OCI-M1 (cell line): Measurements from ENCODE around the gene SYNDIG1.
"Not testable (repeated sequence)": the region's sequence is repeated elsewhere in the genome, so short reads cannot be mapped to it uniquely, and the experiment has no call there.

ENCODE experiments used
- DNase-seq: peaks from one replicate; lab custom pipeline; 2025; lab: John Stamatoyannopoulos, UW

SYNDIG1 gene

DNA sequence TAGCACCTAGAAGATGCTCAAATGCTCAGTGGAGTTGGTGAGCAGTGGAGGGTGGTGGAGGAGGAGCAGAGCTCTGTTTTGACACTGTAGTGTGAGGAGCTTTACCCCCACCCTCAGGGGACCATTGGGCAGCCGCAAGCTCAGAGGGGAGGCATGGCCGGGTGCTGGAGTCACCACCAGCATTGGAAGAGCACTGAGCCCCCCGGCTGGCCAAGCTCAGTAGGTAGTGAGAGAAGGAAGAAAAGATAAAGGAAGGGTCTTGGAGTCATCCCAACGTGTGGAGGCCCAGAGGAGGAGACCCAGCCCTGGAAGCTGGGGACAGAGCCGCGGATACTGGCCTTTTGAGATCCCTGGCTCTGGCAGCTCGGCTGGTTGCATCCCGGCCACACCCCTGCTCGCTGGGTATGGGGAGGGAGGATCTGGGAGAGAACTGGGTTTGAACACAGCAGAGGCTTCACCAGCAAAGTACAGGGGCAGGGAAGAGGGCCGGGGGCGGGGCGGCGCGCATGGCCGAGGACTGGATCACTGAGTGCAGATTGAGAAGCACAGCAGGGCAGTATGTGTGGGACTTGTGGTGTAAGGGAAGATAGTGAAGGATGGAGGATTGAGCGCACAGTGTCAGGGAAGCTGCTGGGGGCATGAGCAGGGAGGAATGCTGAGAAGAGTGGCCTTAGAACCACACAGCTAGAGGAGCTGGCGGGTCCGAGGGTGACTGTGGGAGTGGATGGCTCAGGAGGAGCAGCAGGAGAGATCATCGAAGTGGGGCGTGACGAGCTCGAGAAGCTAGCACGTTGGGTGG lies 24.4 kb downstream of the SYNDIG1 start:
- DNase-seq, result no peak

DNA sequence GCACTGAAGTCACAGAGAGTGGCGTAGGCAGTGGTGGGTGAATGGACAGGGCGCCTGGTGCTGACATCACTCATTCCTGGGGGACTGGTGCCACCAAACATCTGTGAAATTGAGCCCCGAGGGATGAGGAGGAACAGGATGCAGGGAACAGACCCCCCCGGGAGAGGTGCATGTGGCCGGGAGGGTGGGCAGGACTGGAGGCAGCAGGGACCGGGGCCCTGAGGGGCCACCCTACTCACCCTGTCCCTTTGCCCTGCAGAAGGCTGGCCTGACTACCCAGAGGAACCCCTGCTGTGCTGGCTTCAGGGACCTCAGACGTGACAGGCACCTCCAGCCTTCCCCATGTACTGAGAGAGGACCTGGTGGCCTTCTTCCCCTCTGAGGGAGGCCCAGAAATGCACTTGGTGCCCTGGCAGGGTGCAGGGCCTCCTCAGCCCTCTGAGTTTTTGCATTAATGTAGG lies 25.1 kb downstream of the SYNDIG1 start:
- no peak for DNase-seq

DNA sequence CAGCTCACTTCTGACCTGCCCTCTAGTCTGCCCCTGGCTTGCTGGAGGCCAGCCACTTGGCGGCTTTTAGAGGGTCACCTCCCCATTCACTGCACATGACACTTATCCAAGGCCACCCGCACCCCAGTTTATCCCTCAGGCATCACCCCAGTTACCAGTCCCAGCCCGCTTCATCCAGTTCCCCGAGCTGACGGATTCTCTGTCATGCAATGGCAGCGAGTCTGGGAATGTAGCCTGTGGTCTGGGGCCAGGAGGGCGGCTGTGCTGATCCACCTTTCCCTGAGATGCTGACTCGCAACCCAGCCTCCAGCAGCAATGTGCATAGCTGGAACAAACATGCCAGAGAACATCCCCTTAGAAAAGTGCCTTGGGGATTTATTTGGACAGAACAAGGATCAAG lies 25.8 kb downstream of the SYNDIG1 start:
- no peak for DNase-seq

DNA sequence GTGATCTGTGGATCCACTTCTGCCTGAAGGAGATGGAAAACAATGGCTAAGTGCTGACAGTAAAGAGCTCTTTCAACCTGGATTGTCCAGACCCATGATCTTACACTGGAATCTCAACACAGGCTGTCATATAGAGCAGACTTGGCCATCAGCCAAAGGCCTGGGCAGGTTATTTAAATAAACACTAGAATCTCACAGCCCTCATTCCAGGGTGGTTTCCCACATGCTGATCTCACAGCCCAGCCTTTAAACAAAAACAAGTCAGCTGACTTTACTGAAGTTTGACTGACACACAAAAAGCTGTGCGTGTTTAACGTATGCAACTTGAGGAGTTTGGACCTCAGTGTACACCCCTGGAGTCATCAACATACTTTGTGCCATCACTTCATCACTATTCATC lies 28.4 kb downstream of the SYNDIG1 start:
- no peak for DNase-seq

- no peak for DNase-seq
These were observed 29.2 kb downstream of the SYNDIG1 start for GRCh38 chr20:24498641-24499040.

DNA sequence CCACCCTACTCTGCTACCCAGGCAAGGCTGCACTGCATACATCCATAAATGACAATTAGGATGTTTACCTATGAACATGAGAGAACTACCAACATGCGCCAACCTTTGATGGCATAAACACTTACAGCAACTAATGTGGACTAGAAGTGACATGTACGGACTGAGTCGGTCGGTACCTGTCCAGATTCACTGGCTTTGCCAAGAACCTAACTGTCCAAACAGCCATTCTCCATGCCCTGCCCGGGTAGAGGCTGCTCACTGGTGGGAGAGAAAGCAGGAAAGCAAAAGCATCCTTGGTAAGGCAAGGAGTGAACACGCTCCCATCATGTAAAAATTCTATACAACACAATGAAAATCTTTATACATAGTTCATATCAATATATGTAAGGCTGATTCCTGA lies 30.0 kb downstream of the SYNDIG1 start:
- no peak for DNase-seq

GRCh38 chr20:24501764-24502556 lies 32.5 kb downstream of the SYNDIG1 start:
- no peak for DNase-seq

DNA sequence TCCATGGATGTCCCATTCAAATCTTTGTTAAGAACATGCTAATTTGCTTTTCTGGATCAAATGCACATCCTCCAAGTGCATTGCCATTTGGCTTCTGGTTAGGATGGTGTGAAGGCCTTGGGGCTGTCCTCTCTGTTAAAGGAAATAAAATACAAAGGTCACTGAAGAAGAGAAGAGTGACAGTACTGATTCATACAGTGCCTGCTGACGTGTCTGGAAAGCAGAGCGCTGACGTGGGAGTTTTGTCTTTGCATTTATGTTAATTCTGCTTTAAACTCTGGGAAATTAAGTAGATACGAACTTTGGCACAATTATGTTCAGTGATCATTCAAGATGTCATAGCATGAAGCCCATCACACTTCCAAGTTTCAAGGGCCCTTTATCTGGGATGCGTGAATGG lies 33.2 kb downstream of the SYNDIG1 start:
- no peak for DNase-seq

- no peak for DNase-seq
These were observed 34.0 kb downstream of the SYNDIG1 start for GRCh38 chr20:24503352-24503931.

DNA sequence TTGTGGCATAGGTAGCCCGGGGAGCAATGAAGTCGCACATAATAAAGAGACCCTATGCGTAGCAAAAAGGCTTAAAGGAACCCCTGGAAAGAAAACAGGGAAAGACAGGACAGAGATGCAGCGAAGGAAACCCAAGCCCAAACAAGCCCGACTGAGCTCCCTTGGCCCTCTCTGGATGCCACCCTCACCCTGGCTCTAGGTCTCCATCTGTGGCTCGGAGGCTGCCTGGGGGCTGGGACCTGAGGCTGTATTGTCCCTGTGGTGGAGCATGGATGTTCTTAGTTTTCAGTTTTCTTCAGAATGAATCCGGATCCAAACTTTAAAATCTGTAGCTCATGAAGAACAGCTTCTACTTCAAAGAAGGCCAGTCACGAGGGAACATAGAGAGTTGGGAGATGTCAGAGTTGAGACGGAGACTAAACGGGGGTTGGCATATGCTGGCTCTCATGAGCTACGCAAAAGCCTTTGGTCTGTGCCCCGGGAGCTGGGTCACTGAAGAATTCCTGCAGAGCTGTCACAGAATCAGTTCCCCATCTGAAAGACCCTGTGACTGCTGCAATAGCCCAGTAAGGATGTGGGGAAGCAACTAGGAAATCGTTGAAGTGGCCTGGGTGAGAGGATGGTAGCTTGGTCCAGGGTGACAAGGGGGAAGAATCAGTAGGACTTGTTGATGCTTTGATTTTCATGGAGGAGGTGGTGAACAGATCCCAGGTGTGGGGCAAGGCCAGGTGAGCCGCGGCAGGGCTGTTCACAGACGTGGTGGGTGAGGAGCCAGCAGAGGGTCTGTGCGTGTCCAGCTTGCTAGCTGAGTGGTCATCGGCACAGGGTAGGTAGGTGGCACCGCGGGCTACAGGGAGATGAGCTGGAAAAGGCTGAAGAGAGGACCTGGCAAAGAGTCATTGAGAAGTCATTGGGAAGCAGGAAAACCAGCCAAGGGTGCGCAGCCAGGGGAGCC lies 35.2 kb downstream of the SYNDIG1 start:
- DNase-seq, result no peak

DNA sequence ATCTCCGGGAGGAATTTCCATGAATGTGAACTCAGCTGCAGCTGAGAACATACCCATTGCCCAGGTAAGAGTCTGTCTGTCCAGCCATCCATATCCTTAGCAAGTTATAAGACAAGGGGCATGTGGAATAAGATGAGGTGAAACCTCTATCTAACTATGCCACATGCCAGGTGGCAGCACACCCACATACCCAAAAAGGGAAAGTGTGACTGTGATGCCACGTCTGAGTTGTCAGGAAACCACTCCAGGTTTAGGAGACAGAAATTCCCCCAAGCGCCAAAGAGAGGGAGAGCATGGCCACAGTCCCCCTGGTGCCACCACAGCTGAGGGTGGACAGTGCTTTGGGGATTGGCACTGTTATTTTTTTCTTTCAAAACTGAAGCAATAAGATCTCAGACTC lies 36.7 kb downstream of the SYNDIG1 start:
- DNase-seq, result no peak

DNA sequence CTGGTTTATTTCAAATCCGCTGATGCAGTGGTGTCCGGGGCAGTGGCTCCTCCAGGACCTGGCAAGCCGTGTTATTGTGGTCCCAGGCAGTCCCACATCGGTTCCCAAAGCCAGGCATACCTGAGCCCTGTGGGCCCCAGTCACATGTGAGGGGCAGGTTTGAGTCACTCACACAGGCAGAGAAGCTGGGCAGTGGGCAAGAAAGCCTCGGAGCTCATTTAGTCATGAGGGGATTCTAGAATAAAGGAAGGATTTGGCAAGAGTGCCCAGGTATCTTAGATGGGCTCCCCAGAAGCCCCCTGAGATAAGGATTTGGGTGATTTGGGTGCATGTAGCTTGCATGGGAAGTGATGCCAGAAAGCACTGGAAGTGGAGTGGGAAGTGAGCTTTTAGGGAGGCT lies 37.3 kb downstream of the SYNDIG1 start:
- no peak for DNase-seq

- no peak for DNase-seq
These were observed 37.9 kb downstream of the SYNDIG1 start for GRCh38 chr20:24507182-24507853.

- not testable (repeated sequence) for DNase-seq
These were observed 43.0 kb downstream of the SYNDIG1 start for GRCh38 chr20:24512441-24512840.

DNA sequence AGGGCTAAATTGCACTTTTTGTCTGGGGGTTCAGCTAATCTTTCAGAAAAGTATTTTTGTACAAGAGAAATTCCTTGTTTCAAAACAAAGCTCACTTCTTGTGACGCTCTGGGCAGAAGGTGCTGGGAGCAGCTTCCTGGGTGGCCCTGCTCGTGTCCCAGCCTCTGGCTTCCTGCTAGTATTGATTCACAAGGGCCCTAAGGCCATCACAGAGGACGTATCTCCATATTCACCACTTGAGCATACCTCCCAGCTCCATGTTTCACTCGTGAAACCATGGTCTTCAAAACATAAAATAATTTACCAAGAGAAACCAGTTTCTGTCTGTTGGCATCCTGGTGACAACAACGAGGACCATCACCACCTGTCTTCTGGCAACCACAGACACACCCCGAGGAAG lies 49.1 kb downstream of the SYNDIG1 start:
- DNase-seq, result no peak

GRCh38 chr20:24519476-24519875 lies 50.0 kb downstream of the SYNDIG1 start:
- DNase-seq, result no peak

DNA sequence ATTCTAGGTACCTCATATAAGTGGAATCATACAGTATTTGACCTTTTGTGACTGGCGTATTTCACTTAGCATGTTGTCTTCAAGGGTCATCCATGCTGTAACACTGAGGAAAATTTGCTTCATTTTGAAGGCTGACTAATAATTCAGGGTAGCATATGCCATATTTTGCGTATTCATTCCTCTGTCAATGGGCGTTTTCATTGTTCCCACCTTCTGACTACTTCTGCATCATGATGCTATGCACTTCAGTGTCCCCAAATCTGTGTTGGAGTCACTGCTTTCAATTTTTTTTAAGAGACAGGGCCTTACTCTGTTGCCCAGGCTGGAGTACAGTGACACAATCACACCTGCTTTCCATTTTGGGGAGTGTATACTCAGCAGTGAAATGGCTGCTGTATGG lies 51.6 kb downstream of the SYNDIG1 start:
- no peak for DNase-seq

DNA sequence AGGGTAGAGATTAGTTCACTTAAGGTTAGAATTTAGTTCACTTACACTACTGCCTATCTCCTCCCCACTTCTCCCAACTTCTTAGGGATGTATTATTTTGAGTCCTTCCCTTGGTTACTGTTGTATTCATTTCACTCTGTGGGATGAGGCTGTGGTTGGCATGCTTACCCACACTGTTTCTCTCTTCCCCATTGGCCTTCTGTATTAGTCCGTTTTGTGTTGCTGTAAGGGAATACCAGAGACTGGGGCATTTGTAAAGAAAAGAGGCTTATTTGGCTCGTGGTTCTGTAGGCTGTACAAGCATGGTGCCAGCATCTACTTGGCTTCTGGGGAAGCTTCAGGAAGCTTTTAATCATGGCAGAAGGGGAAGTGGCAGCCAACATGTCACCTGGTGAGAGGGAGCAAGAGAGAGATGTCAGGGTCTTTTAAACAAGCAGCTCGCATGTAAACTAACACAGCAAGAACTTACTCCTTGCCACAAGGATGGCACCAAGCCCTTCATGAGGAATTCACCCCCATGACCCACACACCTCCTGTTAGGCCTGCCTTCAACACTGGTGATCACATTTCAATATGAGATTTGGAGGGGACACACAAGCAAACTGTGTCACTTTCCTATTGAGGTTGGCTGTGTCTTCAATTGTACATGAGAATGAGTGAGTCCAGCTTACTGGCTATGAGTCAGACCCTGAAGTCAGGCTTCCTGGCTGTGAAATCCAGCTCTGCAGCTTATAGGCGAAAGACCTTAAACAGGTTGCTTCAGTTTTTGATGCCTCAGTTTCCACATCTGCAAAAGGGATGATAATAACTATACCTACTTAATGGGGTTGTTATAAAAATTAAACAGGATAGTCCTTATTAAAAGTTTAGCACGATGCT lies 53.3 kb downstream of the SYNDIG1 start:
- no peak for DNase-seq

DNA sequence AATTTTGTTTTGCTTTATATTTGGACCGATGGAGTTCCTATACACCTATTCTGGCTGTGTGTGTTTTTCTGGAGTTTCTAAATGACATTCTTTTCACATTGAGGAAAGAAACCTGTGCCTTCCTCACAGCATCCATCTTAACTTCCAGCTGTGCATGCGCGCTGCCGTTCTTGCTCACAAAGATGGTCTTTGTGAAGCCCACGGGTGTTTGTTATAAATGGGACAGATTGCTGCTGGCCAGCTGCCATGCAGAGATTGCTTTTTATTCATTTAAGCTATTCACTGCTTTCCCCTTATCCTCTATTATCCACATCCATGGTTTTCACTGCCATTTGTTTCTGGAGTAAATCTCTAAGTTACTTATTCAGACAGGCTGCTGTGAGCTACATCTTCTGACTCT lies 54.2 kb downstream of the SYNDIG1 start:
- no peak for DNase-seq
